HEK293T (cell line): Measurements from ENCODE around the gene ZNG1F.
"Not testable (repeated sequence)": the region's sequence is repeated elsewhere in the genome, so short reads cannot be mapped to it uniquely, and the experiment has no call there.

Experiments used
- ARNT ChIP-seq: fragments of 450-650 bp; IDR thresholded peaks from 2 replicates; pipeline ENCODE4 v1.6.1; 2017; ENCODE audit warnings: mild to moderate bottlenecking
- BHLHE40 ChIP-seq: fragments of 450-650 bp; IDR thresholded peaks from 2 replicates; pipeline ENCODE4 v1.6.1; 2016; ENCODE audit warnings: mild to moderate bottlenecking, moderate library complexity, borderline replicate concordance
- ELF4 ChIP-seq: fragments of 450-650 bp; IDR thresholded peaks from 2 replicates; pipeline ENCODE4 v1.6.1; 2017; ENCODE audit warnings: antibody characterized with exemption
- FOXA1 ChIP-seq: fragments of 450-650 bp; IDR thresholded peaks from 2 replicates; pipeline ENCODE4 v1.6.1; 2016; ENCODE audit warnings: mild to moderate bottlenecking
- FOXM1 ChIP-seq: fragments of 450-650 bp; IDR thresholded peaks from 2 replicates; pipeline ENCODE4 v1.6.1; 2017; ENCODE audit warnings: mild to moderate bottlenecking, borderline replicate concordance
- NFRKB ChIP-seq: fragments of 450-650 bp; IDR thresholded peaks from 2 replicates; pipeline ENCODE4 v1.6.1; 2016; ENCODE audit warnings: mild to moderate bottlenecking, moderate library complexity
- SP1 ChIP-seq: fragments of 450-650 bp; IDR thresholded peaks from 2 replicates; pipeline ENCODE4 v1.6.1; 2017
- SUZ12 ChIP-seq: fragments of 450-650 bp; IDR thresholded peaks from 2 replicates; pipeline ENCODE4 v1.6.1; 2016; ENCODE audit warnings: mild to moderate bottlenecking
- TARDBP ChIP-seq: fragments of 450-650 bp; IDR thresholded peaks from 2 replicates; pipeline ENCODE4 v1.6.1; 2016
- ZNF384 ChIP-seq: fragments of 450-650 bp; IDR thresholded peaks from 2 replicates; pipeline ENCODE4 v1.6.1; 2016

DNA sequence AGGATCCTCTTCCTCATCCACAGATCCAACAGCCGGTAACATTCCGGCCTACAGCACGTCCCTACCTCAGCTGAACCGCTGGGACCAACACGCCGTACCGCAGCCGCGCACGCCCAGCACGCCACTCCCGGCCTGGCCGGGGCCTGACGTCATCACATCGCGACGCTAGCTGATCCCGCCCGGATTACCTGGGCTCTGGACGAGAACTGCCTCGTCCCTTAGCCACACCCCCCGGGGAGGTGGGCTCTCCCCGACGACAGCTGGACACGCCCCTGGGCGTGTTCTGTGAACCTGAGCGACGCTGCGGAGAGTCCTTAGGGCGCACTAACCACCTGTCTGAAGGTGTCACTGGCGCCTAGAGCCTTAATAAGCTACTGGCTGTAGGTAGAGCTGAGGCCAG is at the start of gene ZNG1F:
- TF ChIP-seq BHLHE40, SUZ12, TARDBP, FOXA1, ELF4, FOXM1, SP1, ZNF384, NFRKB, ARNT: not testable (repeated sequence)
